ENCODE results near the gene NPPA.

The NPPA gene

DNA sequence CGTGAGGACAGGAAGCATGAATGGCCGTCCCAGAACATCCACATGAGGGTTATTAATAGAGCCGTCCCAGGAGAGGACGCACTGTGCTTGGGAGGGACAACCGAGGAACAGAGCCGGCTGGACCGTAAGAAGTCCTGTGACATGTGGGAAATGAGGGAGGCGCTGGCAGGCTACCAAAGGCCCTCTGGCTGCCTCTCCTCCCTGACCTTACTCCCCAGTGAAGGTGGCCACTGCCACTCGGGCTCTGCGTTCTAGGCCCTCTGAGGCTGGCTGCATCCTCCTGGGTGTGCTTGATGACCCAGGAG, 26.6 kb upstream of the NPPA start:
- DNase-seq (ENCODE audit: low read depth): no peak

DNA sequence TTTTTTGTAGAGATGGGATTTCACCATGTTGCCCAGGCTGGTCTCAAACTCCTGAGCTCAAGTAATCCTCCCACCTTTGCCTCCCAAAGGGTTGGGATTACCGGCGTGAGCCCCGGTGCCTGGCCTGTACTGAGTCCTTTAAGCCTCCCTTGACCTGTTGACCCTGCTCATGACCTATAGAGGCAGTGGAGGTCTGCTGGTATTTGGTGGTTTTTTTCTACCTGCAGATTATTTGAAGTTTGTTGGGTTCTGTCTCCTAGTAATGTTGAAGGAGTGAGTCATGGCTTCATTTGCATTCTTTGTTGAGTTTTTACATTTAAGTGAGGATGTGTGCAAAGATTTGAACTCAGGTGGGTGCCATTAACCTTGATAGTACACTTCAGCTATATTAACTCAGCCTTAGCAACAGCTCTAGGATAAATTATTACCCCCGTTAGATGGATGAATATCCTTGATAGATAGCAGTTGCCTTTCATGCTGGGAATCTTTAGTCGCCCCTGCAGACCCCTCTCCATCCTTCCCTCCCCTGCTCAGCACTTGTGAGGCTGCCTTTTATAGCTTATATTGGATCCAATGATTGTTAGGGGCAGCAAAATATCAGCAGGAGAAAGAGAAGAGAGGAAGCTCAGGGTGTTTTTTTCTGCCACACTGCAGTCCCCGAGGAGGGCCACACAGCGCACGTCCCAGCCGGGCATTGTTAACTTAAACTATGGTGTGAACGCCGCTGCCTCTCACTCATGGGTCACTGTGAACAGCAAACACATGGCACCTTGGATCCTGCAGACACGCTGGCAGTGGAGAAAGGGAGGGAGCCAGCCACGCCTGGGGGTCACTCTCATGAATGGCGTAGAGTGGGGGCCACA, 26.0 kb upstream of the NPPA start:
- no peak for DNase-seq (ENCODE audit: low read depth)

DNA sequence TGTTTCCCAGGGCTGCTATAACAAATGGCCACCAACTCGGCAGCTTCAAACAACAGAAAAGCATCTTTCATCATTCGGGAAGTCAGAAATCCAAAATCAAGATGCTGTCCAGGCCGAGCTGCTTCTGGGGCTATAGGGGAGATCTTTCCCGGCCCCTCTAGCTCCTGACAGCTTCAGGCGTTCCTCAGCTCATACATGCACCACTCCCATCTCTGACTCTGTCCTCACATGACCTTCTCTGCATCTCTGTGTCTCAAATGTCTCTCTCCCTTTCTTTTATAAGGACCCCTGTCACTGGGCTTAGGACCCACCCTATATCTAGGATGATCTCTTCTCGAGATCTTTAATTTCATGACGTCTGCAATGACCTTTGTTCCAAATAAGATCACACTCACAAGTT, 25.0 kb upstream of the NPPA start:
- no peak for DNase-seq (ENCODE audit: low read depth)

DNA sequence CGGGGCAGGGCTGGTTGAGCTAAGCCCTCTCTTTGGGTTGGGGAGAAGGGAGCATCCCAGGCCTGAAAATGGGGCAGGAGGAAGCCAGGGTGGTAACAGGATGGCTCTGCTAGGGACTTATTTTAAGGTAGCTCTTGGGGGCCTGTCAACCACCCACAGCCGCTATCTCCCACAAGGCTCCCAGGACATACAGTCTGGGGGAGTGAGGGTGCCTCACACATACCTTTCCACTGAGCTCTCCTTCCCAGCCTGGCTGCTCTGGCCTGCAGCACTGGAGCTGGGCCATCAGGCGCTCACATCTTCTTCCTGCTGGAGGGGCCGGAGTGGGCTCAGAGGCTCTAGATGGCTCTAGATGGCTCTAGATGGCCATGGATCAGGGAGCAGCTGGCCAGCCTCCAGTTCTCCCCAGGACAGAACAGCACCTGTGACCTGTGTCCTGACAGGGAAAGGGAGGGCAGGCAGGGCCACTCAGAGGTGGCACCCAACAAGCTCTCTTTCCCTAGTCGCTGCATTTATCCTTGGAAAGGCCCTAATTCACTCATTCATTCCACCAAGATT, 22.1 kb upstream of the NPPA start:
- no peak for DNase-seq (ENCODE audit: low read depth)

DNA sequence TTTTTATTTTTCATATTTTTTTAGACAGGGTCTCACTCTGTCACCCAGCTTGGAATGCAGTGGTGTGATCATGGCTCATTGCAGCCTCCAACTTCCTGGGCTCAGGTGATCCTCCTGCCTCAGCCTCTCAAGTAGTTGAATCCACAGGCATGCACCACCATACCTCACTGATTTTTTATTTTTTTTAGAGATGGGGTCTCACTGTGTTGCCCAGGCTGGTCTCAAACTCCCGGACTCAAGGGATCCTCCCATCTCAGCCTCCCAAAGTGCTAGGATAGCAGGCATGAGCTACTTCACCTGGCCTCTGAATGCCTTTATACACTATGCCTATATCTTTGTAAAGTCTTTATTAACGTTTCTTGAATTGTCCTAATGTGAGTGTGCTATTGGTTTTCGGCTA, 21.5 kb upstream of the NPPA start:
- DNase-seq (ENCODE audit: low read depth): no peak

DNA sequence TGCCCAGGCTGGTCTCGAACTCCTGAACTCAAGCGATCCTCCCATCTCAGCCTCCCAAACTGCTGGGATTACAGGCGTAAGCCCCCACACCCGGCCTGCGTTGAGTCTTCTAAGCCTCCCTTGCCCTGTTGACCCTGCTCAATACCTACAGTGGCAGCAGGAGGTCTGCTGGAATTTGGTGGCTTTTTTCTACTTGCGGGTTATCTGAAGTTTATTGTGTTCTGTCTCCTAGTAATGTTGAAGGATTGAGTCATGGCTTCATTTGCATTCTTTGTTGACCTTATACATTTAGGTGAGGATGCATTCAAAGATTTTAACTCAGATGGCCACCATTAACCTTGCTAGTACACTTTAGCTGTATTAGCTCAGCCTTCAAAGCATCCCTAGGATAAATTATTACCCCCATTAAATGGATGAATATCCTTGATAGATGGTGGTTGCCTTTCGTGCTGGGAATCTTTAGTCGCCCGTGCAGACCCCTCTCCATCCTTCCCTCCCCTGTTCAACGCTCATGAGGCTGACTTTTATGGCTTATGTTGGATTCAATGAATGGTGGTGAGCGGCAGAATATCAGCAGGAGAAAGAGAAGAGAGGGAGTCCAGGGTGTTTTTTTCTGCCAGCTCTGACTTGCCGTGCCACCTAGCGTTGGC, 20.9 kb upstream of the NPPA start:
- DNase-seq (ENCODE audit: low read depth): no peak

DNA sequence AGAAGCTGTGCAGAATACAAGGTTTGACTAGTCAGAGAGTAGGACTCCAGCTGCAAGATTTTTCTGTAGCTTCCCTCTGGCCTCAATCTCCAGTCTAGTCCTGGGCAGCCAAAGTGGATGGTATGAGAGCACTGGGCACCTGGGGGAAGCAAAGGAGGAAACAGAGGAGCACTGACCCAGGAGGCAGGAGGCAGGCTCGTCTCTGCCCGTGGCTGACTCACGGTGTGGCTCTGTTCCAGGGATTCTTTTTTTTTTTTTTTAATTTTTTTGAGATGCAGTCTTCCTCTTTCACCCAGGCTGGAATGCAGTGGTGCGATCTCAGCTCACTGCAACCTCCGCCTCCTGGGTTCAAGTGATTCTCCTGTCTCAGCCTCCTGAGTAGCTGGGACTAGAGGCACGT, 15.3 kb upstream of the NPPA start:
- no peak for DNase-seq (ENCODE audit: low read depth)

DNA sequence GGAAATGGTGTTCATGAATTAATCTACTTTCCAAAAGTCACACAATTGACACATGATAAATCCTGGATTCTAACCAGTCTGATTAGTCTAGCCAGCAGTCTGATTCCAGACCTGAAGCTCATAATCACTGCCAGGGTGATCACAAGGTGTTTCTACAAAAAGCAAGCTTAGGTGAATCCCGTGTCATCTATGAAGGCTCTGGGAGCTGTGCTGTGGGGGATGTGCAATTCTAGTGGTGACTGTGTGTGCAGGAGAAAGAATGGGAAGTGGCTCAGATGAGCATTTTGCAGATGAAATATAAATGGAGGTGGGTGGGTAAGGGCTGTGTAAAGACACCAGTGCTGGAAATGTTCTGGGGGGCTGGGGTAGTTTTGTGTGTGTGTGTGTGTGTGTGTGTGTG, 13.0 kb upstream of the NPPA start:
- no peak for DNase-seq (ENCODE audit: low read depth)

DNA sequence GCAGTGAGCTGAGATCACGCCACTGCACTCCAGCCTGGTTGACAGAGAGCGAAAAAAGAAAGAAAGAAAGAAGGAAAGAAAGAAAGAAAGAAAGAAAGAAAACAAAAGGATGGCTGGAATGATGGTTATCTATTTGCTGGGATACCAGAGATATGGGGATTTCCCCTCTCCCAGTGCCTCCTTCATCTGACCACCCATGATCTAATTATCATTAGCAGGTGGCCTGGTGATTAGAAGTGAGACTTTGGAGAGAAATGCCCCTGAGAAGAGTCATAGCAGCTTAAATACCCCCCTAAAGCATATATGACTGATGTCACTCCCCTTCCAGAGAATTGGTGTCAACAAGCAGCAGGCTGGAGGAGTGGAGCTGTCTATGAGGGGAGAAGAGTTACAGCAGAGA, 12.5 kb upstream of the NPPA start:
- DNase-seq (ENCODE audit: low read depth): no peak

DNA sequence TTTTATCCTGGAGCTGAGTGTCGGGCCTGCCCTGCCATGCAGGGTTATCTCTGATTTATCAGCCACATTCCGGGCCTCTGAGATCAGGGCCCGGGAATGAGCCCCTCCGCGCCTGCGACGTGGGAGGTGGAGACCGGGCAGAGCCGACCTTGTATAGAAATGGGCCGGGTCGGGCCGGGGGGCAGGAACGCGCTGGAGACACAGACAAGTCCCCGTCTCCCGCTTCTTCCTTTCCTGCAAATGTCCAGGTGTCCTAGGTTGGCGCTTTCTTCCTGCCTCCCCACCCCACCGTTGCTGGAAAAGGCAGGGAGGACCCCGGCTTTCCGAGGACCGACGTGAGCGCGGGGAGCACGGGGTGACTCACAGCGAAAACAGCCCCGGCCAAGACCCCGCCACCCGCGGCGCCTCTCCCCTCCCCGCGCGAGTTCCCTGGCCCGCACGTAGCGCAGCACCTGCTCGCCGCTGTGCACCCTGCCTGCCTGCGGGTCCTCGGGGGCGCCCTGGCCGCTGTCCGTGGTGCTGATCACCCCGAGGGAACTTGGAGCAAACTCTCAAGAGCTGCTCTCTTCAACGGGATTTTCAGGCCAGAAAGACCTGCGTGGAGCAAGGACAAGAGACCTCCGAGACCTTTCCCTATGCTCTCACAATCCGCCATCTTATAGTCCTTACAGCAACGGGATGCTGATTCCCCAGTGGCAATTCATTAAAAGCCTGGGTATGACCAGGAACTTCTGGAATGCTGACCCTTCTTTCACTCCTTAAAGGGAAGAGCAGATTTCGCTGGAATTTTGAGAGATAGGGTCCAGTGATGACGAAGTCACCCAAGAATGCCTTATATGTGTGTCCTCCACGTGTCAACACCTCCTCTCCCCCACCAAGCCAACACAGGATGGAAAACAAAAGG, 11.6 kb upstream of the NPPA start:
- peak; percentile 35 for DNase-seq (ENCODE audit: low read depth)

DNA sequence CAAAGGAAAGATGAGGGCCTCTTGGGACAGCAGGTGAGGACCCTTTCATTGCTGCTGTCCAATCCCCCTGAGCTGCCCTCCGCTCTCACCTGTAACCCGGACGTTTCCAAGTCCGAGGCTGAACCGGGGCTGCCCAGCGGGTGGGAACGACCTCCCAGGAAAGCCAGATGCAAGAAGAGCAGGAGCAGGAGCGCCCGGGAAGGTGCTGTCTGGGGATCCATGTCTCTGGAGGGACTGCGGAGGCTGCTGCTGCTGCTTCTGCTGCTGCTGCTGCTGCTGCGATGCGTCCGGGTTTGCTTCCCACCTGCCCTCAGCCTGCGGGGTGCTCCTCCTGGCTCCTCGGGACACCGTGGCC, 11.0 kb upstream of the NPPA start, which contains the start of gene NPPB:
Gene NPPB, minus strand, starts transcription at position 333 of the 355 bp plus-strand sequence. Its CDS starts 112 bp downstream, at position 221.
- no peak for DNase-seq (ENCODE audit: low read depth)

DNA sequence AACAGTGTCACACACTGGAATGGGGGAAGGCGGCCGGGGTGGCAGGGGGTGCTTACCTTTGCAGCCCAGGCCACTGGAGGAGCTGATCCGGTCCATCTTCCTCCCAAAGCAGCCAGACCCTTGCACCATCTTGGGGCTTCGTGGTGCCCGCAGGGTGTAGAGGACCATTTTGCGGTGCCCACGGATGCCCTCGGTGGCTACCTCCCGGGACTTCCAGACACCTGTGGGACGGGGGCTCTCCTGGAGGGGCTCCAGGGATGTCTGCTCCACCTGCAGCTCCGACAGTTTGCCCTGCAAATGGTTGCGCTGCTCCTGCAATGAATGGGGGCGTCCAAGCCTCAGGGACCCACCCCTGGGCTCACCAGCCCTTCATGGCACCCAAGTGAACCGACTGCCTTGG, 10.6 kb upstream of the NPPA start:
- DNase-seq (ENCODE audit: low read depth): no peak

DNA sequence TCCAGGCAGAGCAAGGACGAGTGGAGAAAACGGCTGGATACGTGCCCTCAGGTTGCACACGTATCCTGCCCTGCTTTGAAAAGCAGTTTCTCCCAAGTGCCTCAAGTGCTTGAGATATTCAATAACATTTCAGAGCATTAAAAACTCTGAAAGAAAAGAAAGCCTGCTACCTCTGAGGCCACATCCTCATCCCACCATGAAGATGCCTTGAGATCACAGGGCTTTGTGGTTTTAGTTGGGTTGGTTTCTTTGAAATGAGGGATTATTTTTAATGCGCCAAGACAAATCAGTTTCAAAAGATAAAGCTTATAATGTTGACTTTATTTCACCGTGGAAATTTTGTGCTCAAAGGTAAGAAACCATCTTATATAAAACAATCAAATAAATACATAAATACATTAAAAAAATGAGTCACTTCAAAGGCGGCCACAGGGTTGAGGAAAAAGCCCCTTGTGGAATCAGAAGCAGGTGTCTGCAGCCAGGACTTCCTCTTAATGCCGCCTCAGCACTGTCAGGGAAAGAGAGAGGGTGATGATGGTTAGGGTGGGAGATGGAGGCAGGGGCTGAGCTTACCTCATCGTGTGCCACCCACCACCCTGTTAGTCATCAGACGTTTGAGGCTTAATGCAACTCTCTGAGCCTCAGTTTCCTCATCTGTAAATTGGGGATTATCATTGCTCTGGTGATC, 9.7 kb upstream of the NPPA start:
- no peak for DNase-seq (ENCODE audit: low read depth)

DNA sequence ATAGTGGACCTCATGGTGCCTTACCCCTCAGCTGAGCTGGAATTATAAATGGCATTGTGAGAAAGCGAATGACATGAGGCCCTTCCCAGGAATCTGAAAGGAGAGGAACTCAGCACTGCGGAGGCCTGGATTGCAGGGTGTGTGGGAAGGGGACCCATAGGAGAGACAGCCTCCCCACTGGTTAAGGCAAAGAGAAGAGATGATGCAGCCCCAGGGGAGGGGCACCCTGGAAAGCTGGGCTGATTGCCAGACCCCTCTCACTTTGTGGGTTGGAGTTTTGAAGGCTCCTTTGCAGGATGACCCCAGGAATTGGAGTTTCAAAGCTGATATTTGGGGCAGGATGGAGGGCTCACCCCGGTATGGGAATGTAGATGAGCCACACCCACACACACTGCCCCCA, 9.1 kb upstream of the NPPA start:
- no peak for DNase-seq (ENCODE audit: low read depth)

DNA sequence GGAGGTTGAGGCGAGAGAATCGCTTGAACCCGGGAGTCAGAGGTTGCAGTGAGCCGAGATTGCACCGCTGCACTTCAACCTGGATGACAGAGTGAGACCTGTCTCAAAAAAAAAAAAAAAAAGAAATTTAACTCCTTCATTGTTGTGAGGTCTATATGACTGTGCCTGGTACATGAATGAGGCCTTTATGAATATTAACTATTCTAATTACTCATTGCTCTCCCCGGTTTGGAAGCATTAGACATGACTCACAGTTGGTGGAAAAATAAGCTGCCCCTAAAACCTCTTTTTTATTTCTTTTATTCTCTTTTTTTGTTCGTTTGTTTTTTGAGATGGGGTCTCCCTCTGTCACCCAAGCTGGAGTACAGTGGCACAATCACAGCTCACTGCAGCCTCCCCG, 7.8 kb upstream of the NPPA start:
- DNase-seq (ENCODE audit: low read depth): no peak

DNA sequence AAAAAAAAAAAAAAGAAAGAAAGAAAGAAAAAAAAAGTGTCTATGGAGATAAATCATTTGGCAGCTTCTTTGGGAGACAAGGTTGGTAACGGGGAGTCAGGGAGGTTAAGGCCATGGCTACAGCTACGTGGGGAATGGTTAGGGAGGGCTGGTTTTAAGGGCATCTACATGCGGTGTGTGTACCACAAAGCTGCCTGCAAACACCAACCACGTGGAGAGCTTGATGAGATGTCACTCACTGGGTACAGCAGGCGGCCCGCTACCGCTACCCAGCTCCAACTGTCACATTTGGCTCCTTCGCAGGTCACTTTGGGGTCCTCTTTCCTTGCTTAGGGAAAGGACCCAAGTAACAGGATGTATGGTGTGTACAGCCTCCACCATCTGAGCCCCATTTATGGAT, 6.9 kb upstream of the NPPA start:
- DNase-seq (ENCODE audit: low read depth): no peak

DNA sequence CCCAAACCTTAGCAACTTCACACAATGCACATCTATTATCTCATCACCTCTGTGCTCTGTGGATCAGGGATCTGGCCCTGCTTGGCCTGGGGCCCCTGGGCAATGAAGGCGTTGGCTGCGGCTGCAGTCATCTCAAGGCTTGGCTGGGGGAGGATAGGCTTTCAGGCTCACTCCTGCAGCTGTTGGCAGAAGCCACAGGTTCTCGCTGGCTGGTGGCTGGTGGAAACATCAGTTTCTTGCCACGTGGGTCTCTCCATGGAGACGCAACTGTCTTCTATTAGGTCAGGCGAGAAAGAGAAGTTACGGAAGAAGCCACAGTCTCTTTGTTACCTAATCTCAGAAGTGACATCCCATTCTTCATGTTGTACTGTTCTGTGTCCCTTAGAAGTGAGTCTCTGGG, 3.6 kb upstream of the NPPA start:
- DNase-seq (ENCODE audit: low read depth): no peak

DNA sequence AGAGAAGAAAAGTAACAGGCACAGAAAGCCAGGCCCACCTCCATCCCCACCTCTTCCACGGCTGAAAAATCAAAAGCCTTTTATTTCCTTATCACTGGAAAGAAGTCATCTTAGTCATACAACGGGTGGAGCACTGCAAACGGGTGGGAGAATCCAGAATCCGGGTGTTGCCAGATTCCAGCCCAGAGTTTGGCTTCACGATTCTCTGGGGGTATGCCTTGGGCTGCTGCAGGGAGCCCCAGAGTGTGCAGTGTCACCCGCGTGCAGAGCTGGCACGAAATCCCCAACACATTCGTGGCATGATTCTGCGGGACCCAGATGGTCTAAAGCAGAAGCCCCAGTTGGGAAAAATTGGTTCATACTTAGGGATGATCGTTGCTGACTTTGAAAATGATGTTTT, 2.6 kb upstream of the NPPA start:
- DNase-seq (ENCODE audit: low read depth): no peak

DNA sequence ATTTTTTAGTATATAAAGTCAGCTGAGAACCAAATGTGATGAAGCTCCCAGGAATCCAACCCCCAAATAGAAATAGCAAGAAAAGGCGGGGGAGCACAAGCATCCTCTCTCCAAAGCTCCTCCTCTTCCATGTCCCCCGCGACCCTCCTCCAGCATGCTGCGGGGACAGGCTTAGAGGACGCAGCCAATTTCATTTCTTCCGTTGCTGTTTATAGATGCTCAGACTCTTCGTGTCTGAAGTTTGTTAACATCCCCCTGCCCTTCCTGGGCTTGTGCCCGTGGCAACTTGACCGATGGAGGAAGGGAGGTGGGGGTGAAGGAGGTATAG, 754 bp upstream of the NPPA start:
- DNase-seq (ENCODE audit: low read depth): no peak

DNA sequence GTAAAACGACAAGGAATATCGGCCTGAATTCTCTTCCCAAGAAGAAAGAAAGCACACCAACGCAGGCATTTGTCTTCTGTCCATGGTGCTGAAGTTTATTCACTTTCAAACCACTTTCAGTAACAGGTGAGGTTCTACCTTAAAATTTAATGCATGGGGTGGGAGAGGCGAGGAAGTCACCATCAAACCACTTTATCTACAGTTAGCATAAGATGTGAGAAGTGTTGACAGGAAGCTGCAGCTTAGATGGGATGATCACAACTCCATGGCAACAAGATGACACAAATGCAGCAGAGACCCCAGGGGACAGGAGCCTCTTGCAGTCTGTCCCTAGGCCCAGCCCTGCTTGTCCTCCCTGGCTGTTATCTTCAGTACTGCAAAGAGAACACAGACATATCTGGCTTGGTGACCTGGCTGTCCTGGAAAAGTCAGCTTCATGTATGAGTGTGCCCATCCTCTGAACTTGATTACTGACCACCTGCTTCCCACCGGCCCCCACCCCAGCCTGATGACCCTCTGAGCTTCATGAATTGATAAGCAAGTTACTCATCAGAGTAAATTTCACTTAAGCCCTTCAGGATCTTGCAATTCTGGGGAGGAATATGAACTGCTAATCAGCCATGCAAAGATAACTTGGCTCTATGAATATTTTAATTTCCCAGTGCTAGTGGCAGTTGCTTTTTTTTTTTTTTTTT, 1.8 kb downstream of the NPPA start:
- no peak for DNase-seq (ENCODE audit: low read depth)

DNA sequence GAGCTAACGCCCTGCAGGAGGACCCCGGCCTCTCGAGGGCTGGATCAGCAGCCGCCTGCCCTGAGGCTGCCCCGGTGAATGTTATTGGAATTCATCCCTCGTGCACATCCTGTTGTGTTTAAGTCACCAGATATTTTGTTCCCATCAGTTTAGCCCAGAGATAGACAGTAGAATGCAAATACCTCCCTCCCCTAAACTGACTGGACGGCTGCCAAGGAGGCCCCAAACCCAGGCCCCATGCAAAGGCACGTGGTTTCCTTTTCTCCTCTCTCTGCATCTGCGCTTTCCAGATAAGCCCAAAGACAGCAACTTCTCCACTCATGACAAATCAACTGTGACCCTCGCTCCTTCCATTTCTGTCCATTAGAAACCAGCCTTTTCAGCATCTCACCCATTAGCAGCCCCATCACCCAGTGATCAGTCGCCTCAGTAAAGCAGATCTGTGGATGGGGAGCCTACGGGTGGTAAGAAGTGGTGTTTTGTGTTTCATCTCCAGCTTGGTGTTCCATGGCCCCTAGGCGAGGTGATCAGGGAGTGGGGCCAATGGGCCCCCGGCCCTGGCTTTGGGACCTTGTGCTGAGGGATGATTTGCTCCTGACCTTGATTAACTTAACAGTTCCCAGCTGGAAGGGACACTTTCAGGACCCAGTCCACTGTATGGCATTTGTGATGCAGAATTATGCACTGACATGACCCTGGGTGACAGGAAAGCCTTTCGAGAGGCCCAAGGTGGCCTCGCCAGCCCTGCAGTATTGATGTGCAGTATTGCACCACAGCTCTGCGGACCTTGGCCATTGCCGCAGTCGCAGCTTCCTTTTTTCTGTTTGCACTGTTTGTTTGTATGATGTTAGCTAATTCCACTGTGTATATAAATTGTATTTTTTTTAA, 5.2 kb downstream of the NPPA start:
- no peak for DNase-seq (ENCODE audit: low read depth)

All from activated T-helper 1 cell treated with Interleukin-2 at 50 U/mL for 16 hours (primary cell).